Stimulated activated CD4-positive, alpha-beta T cell treated with anti-CD3 and anti-CD28 coated beads, Interleukin-12 subunit alpha, Interleukin-12 subunit beta, amount 100 ng/mL, for 48 hours (primary cell): ENCODE measurements around the gene ARSB.
"Not testable (repeated sequence)": the region's sequence is repeated elsewhere in the genome, so short reads cannot be mapped to it uniquely, and the experiment has no call there.

Experiments
- DNase-seq, 3 donors: peaks; one replicate each; pipeline ENCODE4 v3.0.0-alpha.2; 2020; ENCODE audit warnings: low read depth in 2 of 3, low spot score in 1 of 3

ARSB gene

GRCh38 chr5:78995521-78996007 lies 10.5 kb upstream of the ARSB start:
- DNase-seq = no peak

GRCh38 chr5:78993165-78993564 lies 8.1 kb upstream of the ARSB start:
- no peak for DNase-seq

- DNase-seq = no peak
These were observed 7.0 kb upstream of the ARSB start for GRCh38 chr5:78992146-78992545.

- DNase-seq = no peak
These were observed 4.0 kb upstream of the ARSB start for GRCh38 chr5:78989080-78989479.

- peak; percentile 30 to 52 (median 49) for DNase-seq
These were observed 664 bp upstream of the ARSB start for GRCh38 chr5:78985725-78986223.

- DNase-seq = peak; percentile 55 to 71 (median 61)
These were observed 533 bp downstream of the ARSB start for GRCh38 chr5:78984439-78985115.

- DNase-seq = no peak
These were observed 1.3 kb downstream of the ARSB start for GRCh38 chr5:78983601-78984438.

GRCh38 chr5:78983194-78983593 lies 1.9 kb downstream of the ARSB start:
- not testable (repeated sequence) for DNase-seq

GRCh38 chr5:78979909-78980308 lies 5.2 kb downstream of the ARSB start:
- DNase-seq = no peak

GRCh38 chr5:78979117-78979742 lies 5.9 kb downstream of the ARSB start:
- no peak for DNase-seq

- no peak for DNase-seq
These were observed 10.1 kb downstream of the ARSB start for GRCh38 chr5:78975035-78975434.

- DNase-seq = no peak
These were observed 10.5 kb downstream of the ARSB start for GRCh38 chr5:78974601-78975000.

- DNase-seq = no peak
These were observed 11.1 kb downstream of the ARSB start for GRCh38 chr5:78974011-78974410.

GRCh38 chr5:78972654-78973428 lies 12.3 kb downstream of the ARSB start:
- DNase-seq = no peak

GRCh38 chr5:78971998-78972397 lies 13.1 kb downstream of the ARSB start:
- no peak for DNase-seq

GRCh38 chr5:78968781-78969180 lies 16.3 kb downstream of the ARSB start:
- no peak for DNase-seq

GRCh38 chr5:78964889-78965288 lies 20.2 kb downstream of the ARSB start:
- no peak for DNase-seq

- no peak for DNase-seq
These were observed 23.4 kb downstream of the ARSB start for GRCh38 chr5:78961743-78962142.

GRCh38 chr5:78959767-78960166 lies 25.3 kb downstream of the ARSB start:
- no peak for DNase-seq

- no peak for DNase-seq
These were observed 26.3 kb downstream of the ARSB start for GRCh38 chr5:78958672-78959445.
